Testis (tissue), 2 donors: ENCODE measurements around the gene KRTAP10-3.

Experiments
- CTCF ChIP-seq, 3 experiments: fragments of 450-650 bp in 2 of 3; fragments of 200-600 bp in 1 of 3; sonication (generic) in 1 of 3; IDR thresholded peaks; one replicate each; pipeline ENCODE4 v1.5.1; 2016 to 2019; ENCODE audit warnings: antibody characterized with exemption in 3 of 3, mild to moderate bottlenecking in 2 of 3, moderate library complexity in 1 of 3
- POLR2A ChIP-seq: fragments of 450-650 bp; IDR thresholded peaks from one replicate; pipeline ENCODE4 v1.6.1; 2017; ENCODE audit warnings: antibody characterized with exemption, mild to moderate bottlenecking, moderate library complexity

- no peak for TF ChIP-seq CTCF (IDR thresholded peaks at IDR 0.05)
- TF ChIP-seq POLR2A: no peak
Observed at GRCh38 chr21:44568261-44568660, 9.7 kb upstream of the KRTAP10-3 start.
